SW 1271 (cell line): ENCODE measurements around the gene PROC.
"Not testable (repeated sequence)": the region's sequence is repeated elsewhere in the genome, so short reads cannot be mapped to it uniquely, and the experiment has no call there.

Source experiments
- DNase-seq, 2 experiments: peaks; one replicate each; lab custom pipeline; 2025; lab: John Stamatoyannopoulos, UW

PROC gene

DNA sequence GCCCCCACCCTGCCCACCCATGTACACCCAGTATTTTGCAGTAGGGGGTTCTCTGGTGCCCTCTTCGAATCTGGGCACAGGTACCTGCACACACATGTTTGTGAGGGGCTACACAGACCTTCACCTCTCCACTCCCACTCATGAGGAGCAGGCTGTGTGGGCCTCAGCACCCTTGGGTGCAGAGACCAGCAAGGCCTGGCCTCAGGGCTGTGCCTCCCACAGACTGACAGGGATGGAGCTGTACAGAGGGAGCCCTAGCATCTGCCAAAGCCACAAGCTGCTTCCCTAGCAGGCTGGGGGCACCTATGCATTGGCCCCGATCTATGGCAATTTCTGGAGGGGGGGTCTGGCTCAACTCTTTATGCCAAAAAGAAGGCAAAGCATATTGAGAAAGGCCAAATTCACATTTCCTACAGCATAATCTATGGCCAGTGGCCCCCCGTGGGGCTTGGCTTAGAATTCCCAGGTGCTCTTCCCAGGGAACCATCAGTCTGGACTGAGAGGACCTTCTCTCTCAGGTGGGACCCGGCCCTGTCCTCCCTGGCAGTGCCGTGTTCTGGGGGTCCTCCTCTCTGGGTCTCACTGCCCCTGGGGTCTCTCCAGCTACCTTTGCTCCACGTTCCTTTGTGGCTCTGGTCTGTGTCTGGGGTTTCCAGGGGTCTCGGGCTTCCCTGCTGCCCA is 9.3 kb downstream of the PROC start:
- no peak for DNase-seq

DNA sequence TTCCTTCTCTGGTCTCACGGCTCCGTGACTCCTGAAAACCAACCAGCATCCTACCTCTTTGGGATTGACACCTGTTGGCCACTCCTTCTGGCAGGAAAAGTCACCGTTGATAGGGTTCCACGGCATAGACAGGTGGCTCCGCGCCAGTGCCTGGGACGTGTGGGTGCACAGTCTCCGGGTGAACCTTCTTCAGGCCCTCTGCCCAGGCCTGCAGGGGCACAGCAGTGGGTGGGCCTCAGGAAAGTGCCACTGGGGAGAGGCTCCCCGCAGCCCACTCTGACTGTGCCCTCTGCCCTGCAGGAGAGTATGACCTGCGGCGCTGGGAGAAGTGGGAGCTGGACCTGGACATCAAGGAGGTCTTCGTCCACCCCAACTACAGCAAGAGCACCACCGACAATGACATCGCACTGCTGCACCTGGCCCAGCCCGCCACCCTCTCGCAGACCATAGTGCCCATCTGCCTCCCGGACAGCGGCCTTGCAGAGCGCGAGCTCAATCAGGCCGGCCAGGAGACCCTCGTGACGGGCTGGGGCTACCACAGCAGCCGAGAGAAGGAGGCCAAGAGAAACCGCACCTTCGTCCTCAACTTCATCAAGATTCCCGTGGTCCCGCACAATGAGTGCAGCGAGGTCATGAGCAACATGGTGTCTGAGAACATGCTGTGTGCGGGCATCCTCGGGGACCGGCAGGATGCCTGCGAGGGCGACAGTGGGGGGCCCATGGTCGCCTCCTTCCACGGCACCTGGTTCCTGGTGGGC is 10.0 kb downstream of the PROC start:
- no peak for DNase-seq

DNA sequence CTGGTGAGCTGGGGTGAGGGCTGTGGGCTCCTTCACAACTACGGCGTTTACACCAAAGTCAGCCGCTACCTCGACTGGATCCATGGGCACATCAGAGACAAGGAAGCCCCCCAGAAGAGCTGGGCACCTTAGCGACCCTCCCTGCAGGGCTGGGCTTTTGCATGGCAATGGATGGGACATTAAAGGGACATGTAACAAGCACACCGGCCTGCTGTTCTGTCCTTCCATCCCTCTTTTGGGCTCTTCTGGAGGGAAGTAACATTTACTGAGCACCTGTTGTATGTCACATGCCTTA is 10.5 kb downstream of the PROC start:
- no peak for DNase-seq

DNA sequence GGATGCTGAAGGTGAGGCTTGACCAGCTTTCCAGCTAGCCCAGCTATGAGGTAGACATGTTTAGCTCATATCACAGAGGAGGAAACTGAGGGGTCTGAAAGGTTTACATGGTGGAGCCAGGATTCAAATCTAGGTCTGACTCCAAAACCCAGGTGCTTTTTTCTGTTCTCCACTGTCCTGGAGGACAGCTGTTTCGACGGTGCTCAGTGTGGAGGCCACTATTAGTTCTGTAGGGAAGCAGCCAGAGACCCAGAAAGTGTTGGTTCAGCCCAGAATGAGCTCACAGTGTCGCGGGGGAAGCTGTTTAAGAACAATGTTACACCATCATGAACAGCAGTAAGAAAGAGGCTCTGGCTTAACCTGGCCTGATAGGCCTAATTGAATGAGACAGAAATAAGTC is 11.1 kb downstream of the PROC start:
- no peak for DNase-seq

DNA sequence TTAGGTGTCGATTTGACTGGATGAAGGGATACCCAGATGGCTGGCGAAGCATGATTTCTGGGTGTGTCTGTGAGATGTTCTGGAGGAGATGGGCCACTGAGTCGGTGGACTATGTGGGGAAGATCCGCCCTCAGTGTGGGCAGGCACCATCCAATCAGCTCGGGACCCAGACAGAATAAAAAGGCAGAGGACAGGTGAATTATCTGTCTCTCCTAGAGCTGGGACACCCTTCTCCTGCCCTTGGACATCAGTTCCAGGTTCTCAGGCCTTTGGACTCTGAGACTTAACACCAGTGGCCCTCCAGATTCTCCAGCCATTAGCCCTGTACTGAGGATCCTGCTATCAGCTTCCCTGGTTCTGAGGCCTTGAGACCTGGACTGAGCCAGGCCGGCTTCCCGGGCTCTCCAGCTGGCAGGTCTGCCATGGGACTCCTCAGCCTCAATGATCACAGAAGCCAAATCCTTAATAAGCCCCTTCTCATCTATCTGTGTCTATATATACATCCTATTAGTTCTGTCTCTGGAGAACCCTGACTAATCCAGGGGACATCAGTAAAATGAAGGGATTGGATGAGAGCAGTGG is 11.7 kb downstream of the PROC start:
- DNase-seq: no peak

DNA sequence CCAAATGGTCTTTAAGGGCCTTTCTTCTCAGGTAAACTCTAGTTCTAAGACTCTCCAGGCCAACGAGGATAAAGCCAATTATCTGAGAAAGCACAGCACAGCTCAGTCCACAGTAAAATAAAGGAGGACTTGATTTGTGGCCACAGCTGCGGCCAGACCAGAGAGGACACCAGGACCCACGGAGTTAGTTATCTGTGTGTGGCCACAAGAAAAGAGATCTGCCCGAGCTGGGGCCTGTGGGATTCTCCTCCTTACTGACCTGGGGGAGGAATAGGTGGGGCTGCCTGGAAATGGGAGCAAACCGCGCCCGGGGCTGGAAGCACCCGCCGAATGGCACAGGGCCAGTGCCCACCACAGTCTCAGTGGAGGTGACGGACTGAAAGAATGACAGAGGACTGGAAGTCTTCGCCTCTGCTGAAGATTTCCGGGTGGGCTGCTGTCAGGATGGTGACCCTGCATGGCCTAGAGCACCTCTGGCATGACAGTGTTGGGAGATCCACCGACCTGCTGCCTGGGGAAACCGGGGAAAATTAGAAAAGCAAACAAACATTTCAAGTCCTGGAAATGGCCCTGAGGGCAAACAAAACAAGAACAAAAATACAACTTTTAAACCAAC is 13.3 kb downstream of the PROC start:
- no peak for DNase-seq

DNA sequence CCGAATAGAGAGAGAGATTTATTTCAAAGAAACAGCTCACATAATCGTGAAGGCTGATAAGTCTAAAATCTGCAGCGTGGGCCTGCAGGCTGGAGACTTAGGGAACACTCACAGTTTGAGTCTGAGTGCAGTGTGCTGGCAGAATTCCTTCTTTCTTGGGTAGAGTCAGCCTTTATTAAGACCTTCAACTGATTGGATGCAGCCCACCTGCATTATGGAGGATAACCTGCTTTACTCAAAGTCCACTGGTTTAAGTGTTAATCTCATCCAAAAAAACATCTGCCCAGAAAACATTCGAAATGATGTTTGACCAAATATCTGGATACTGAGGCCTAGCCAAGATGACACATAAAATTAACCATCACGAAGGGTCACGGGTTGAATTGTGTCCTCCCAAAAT is 16.3 kb downstream of the PROC start:
- DNase-seq: no peak

DNA sequence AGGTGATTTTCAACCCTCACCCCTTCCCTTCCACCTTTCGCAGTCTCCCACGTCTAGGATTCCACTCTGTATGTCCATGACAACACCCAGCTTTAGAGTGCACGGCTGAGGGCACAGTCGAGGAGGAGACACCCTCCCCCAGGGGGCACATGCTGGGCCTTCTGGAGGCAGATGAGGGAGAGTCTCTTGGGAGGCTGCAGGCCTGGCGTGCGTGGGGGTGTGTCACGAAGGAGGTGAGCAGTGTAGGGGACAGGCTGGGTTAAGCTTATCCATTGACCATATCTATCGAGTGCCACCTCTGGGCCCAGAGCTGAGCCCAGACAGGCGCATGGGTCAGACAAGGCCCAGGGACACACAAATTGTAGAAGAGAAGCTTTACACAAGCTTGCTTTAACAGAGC is 18.8 kb downstream of the PROC start:
- no peak for DNase-seq

DNA sequence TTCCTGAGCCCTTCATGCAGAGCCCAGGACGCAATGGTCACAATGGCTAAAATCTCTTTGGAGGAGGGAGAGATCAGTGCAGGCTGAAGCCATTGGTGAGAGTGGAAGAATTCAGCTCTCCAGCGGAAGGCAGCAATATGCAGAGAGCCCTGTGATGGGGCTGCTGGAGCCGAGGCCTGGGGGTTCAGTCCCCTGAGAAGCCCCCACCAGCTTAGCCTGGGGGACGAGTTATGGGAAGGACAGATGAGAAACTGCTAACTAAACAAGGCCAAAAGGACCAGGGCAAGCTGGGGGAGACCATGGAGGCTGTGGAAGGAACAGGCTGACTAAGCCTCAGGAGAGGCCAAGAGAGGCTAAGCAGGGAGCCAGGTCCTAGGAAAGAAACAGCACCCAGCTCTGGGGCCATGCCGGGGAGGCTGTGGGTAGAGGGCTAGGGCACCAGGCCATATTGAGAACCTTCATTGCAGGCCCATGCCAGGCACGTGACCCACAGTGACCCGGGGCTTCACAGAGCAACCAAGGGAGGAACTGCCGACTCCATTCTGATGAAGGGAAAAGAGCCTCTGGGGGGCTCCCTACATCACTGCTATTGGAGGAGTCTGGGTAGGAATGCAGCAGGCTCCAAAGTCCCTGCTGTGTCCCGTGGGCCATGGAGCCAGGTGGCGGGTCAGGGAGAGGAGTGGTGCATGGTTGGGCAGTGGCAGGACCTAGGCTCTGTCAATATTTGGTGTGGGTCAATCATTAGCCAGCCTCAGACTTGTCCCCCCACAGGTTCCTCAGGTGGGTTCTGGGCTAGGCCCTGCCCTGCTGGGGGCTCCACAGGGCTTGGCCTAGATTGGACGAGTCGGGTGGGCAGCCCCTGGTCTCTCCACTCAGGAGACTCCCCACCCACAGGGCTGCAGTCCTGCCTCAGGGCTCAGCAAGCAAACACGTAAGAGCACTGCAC is 19.8 kb downstream of the PROC start:
- DNase-seq: no peak

DNA sequence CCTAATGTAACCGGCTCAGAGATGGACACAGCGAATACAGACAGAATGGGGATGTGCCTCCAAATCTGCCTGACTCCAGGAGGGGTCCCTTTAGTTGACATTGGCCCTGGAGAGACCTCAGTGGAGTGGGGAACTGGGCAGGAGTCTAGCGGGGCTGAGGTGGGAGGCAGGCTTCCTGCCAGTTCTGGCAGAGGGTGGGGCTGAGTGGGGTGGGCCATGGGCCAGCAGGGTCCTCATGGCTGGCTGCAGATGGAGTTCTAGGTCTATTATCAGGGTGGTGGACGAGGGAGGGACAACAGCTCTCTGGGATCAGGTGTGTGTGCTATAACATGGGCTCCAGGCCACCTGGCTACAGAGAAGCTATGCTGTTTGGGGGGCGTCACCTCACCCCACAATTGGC is 21.1 kb downstream of the PROC start:
- DNase-seq: no peak

DNA sequence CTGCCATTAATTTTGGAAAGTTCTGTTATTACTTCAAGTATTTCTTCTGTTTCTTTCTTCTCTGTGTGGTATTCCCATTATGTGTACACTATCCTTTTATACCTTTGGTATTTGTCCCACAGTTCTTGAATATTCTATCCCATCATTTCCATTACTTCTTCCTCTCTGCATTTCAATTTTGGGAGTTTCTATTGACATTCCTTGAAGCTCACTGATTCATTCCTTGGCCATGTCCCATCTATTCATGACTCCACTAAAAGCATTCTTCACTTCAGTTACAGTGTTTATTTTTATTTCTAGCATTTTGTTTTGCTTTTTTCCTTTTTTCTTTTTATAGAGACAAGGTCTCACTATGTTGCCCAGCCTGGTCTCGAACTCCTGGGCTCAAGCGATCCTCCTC is 30.3 kb downstream of the PROC start:
- no peak for DNase-seq

DNA sequence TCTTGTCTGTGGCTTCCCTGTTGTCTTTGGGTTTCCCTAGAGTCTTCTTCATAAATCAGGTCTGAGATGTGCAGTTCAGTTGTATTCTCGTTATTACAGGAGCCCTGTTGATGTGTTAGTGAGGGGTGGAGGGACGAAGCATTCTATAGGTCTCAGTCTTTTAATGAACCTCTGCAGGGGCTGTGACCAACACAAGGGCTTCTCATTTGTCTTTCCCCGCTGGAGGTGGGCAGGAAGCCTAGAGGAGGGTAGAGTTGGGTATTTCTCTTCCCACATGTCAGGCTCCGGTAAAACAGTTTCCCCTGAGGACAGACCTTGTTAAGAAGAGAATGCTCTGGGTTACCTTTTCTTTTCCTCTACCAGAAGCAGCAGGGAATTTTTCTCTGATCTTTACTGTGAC is 31.2 kb downstream of the PROC start:
- no peak for DNase-seq

DNA sequence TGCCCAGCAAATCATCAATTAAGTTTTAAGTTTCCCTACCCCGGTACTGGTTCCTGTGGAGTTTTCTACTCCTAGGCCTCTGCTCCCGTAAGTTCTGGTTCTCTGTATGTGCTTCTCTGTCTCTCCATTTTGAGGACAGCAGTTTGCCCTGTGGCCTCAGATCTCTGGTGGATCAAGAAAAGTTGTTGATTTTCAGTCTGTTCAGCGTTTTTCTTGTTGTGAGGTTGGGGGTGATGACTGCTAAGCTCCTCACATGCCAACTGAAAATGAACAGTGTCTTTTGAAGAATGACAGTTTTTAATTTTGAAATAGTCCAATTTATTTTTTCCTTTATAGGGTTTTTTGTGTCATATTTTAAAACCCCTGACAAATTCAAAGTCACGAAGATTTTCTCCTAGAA is 31.7 kb downstream of the PROC start:
- DNase-seq: no peak

DNA sequence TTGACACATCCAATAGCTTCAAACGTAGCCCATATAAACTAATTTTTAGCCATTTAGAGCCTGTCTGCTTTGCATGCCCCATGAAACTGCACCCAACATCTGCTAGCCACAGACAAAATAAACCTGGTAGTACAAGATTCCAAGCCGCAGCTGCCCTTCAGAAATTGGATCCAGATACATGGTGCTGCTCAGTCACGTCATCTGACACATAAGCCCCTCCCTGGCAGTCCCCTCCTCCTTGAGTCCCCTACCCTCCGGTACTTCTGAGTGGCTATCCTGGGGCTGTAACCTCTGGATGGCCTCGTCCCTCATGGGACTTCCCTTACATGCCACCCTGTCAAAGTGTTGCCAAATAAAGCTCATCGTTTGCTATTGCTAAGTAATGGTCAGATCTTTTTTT is 33.8 kb downstream of the PROC start:
- DNase-seq: no peak

DNA sequence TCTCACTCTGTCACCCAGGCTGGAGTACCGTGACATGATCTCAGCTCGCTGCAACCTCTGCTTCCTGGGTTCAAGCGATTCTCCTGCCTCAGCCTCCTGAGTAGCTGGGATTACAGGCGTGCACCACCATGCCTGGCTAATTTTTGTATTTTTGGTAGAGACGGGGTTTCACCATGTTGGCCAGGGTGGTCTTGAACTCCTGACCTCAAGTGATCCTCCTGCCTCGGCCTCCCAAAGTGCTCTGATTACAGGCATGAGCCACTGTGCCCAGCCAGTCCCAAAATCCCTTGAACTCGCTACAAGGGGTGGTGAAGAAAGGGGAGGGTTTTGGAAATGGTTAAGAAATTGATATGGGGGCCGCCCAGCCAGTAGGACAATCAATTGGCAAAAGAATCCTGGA is 34.2 kb downstream of the PROC start:
- DNase-seq: not testable (repeated sequence)

DNA sequence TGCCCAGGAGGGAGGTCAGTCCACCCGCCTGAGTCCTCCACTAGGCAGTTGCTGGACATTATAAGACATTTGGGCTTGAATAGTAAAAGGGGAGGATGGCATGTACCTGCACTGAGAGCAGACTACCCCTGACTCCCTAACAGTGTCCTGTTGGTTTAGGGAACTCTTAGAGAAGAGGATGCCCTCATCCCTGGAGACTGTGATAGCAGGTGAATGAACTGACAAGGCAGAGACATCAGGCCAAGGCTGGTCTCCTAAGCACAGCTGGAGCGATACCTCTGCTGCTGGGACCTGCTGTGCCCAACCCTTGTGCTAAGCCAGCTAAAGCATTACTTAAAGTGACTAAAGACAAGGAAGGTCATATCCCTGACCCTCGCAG is 34.8 kb downstream of the PROC start:
- no peak for DNase-seq

DNA sequence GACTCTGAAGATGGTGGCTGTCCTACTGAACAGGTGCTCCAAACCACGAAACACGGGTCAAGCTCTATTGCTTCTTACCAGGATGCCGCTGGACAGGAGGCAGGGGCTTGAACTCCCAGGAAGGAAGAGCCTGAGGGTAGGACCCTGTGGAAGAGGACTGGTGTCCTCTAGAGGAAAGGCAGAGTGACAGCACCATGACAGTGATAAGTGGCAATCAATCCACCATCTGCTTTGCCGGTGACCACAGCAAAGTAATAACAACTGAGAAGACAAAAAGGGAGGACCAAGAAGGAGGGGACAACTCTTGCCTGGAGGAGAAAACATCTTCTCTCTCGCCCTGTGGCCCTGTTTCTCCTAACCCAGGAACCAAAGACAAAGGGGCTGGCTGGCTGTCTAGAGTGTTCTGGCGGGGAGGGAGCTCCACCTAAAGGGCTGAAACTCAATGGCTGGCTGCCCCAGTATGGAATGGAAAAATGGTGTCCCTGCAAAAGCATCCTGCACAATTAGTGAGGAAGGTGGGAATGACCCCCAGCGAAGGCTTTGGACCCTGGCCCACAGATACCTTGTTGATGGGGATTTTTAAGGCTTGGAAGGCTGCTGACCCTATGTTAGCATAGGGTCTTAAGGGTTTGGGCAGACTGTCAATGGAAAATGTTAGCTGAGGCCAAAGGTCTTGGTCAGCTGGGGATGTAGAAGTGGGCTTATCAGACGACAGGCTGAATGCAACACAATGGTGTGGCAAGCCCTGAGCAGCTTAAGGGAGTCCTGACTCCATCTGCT is 35.4 kb downstream of the PROC start:
- no peak for DNase-seq

DNA sequence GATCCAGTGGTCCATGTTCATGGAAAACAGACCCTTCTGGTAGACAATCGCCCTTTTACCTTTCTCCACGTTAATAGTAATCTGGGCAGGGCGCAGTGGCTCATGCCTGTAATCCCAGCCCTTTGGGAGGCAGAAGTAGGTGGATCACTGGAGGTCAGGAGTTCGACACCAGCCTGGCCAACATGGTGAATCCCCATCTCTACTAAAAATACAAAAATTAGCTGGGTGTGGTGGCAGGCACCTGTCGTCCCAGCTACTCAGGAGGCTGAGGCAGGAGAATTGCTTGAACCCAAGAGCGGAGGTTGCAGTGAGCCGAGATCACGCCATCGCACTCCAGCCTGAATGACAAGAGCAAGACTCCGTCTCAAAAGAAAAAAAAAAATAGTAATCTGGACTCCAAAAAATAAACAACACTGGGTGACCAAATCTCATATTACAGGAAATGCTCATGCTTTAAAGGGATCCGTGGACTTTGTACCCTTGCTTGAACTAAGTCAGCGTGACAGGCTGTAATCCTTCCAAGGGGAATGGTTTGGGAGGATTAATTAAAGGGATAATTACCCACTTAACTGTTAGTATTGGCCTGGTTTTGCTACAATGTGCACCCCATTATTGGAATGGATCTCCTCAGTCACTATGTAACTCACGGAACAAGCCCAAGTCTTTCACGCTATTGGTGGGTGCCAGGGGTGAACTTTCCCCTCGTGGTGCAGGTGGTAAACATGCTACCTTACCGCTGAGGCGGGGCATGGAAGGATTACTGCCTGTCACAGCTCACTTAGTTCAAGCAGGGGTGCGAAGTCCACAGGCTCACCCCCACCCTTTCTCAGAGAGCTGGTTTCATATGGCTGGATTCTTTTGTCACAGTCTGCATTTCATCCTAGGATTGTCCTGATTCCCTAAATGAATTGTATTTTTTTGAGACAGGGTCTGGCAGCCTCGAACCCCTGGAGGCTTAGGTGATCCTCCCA is 36.7 kb downstream of the PROC start:
- DNase-seq: no peak

DNA sequence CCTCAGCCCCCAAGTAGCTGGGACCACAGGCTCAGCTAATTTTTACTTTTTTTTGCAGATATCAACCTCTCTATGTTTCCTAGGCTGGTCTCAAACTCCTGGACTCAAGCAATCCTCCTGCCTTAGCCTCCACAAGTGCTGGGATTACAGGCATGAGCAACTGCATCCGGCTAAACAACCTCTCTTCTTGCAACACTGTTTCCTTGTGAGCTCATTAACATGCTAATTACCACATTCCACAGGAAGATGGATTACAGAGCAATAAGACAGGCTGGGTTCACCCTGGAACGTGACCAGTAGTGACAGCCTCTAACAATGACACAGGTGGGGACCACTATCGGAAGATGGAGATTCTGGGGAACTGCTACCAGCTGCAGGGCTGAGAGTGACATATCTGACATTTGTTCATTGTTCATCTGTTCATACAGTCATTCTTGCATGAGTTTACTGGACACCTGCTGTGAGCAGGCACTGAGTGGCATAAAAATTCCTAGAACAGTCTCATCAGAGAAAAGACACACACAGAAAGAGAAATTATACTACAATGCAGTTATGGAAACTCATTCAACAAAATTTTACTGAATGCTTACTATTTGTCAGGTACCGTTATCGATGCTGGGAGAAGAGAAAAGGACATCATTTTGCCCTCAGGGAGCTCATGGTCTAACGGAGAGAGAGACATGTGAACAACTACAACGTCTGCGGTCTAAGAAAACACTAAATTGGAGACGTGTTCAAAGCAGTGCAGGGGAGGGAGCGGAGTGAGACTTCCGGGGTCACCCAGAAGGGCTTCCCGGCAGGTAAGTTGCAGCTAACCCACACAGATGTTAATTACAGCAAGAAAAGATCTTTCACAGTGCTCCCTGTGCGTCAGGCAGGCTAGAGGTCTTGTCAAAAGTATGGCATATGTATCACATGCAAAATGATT is 37.6 kb downstream of the PROC start:
- no peak for DNase-seq
